SK-MEL-5 (cell line): ENCODE data around the gene DNMT3A. TPM values are rescaled to one million over a fixed set of nuclear protein-coding genes. Genes with fewer than 3 reads are reported as not detected.
"Not testable (repeated sequence)": the region's sequence is repeated elsewhere in the genome, so short reads cannot be mapped to it uniquely, and the experiment has no call there.

ENCODE experiments used
- DNase-seq: peaks from one replicate; pipeline ENCODE4 v3.0.0-alpha.2; 2016; ENCODE audit warnings: low read depth, low spot score
- in situ Hi-C: cut with HindIII; loops from 2 replicates; pipeline ENCODE4 v1.10.0; 2016; ENCODE audit warnings: low sequenced_read_pairs, high pct_unique_total_duplicates, low pct_unique_long_range_greater_than_20kb
- total RNA-seq: library from RNA; depleted of rRNA; stranded (reverse); fragments of >200 nt; shearing (Covaris generic); gene quantifications from 2 replicates; pipeline ENCODE4 v1.2.3, GENCODE V29; 2014

DNMT3A gene
- total RNA-seq, 1 experiment from 2014 or later = 11.8 TPM

DNA sequence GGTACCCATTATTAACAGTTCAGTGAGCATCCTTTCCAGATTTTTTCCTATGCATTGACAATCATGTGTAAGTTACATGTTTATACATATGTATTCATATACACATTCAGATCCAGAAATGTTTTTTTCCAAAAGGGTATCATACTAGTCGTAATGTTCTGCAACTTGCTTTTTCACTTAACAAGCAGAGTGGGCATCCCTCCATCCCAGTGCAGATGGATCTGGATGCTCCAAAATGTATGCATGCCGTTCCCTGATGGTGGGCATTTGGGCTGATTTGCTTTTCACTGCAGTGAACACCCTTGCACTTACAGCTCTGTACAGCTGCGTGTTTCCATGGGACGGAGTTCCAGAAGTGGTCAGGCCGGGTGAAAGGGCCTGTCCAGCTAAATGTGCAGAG, 57.0 kb downstream of the DNMT3A start:
- in situ Hi-C loops = no loop called here
- no peak for DNase-seq

- in situ Hi-C loops = no loop called here
- DNase-seq = no peak
These were observed 57.8 kb downstream of the DNMT3A start for GRCh38 chr2:25283921-25284320.

DNA sequence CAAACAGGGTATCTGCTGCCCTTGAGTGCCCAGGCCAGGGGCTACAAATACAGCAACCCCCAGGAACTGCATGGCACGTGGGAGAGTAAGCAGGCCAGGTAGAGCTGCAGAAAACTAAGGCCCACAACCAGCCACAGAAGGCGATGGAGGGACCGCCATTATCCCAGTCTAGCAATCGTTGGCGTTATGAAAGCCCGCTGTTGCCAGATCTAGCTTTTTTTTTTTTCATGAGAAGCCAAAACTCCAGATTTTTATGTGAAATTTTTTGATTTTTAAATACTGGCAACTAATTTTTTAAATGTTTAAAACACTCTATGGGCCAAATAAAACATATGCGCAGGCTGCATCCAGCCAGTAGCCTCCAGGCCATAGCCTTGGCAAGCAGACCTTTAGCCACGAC, 59.8 kb downstream of the DNMT3A start:
- no peak for DNase-seq
- in situ Hi-C loops = no loop called here

DNA sequence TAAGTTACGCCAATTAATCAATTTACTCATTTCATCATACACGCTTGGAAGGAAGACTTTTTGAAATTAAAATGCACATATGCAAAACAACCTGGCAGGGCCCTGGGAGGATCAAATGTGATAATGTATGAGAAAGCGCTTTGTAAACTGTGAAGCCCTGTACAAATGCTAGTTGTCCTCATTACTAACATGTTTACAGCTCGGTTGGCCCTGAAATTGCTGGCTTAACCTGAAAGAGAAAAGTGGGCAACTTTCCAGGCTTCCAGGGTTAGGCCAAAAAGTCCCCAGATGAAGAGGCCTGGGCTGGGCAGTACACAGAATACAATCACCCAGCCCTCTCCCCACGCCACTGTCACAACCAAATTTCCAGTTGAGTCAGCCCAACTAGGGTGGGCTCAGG, 60.2 kb downstream of the DNMT3A start:
- DNase-seq = no peak
- in situ Hi-C loops = no loop called here

- in situ Hi-C loops = no loop called here
These were observed 61.6 kb downstream of the DNMT3A start for GRCh38 chr2:25280051-25280687.

DNA sequence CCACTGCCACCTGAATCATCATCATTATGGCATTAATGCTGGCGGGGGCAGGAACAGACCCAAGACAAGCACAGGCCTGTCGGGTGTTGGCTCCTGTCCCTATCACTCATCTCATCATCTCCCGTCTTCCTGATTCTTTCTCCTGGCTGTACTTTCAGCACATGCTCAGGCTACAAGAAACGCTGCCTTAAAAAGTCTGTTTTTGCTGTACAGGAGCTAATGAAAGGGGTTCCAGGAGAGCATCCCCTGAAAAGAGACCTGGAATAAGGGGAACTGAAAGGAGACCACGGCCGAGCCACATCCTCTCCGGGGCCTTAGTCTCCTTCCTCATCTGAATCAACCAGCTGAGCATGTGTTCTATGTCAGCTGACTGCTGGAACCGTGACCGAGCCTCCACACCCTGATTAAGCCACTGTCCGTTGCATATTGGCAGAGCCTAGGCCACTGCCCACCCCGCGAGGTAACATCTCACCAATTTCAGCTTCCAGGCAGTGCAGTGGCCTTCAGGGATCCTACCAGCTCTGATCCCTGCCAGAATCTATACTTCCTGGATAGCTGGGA, 62.6 kb downstream of the DNMT3A start:
- DNase-seq = peak; percentile 22
- in situ Hi-C loops = no loop called here

More at GRCh38 chr2:25280051-25280687, 61.6 kb downstream of the DNMT3A start:
- DNase-seq = no peak

GRCh38 chr2:25276569-25277465, 64.9 kb downstream of the DNMT3A start:
- in situ Hi-C loops = no loop called here
- no peak for DNase-seq

DNA sequence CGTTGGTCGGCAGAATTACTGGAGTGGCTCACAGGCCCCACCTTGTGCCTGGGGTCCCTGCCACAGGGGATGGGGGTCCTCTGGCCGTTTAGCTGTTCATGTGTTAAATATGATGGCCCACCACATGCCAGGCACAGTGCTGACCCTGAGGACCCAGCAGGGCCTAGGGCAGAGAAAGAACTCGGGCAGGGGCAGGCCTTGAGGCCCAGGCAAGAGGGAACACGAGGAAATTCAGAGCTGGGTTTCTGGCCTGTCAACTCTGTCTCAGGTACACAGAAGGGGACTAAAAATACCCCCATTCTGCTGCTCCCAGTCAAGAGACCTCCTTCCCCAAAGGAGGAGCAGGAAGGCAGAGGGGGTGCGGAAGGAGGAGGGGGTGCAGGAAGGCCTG, 66.2 kb downstream of the DNMT3A start:
- in situ Hi-C loops = no loop called here
- no peak for DNase-seq

GRCh38 chr2:25274868-25275574, 66.7 kb downstream of the DNMT3A start:
- in situ Hi-C loops = no loop called here
- DNase-seq = no peak

GRCh38 chr2:25273985-25274535, 67.7 kb downstream of the DNMT3A start:
- DNase-seq = no peak
- in situ Hi-C loops = no loop called here

- DNase-seq, in situ Hi-C loops: not testable (repeated sequence)
These were observed 69.0 kb downstream of the DNMT3A start for GRCh38 chr2:25272705-25273104.

GRCh38 chr2:25270061-25270460, 71.7 kb downstream of the DNMT3A start:
- in situ Hi-C loops = no loop called here

DNA sequence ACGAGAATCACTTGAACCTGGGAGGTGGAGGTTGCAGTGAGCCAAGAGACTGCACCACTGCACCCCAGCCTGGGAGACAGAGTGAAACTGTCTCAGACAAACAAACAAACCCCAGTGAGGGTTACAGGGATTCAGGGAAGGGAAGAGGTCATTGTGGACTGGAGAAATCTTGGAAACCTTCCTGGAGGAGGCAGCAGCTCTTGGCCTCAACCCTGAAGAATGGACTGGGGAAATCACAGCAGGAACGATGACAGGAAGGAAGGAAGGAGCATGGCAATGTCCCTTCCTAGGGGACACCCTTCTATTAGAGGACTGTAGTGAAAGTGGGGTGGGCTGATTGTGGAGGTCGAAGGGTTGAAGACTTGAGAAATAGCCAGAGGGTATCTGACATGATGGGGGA, 72.5 kb downstream of the DNMT3A start:
- no peak for DNase-seq
- in situ Hi-C loops = no loop called here

More at GRCh38 chr2:25270061-25270460, 71.7 kb downstream of the DNMT3A start:
- no peak for DNase-seq

DNA sequence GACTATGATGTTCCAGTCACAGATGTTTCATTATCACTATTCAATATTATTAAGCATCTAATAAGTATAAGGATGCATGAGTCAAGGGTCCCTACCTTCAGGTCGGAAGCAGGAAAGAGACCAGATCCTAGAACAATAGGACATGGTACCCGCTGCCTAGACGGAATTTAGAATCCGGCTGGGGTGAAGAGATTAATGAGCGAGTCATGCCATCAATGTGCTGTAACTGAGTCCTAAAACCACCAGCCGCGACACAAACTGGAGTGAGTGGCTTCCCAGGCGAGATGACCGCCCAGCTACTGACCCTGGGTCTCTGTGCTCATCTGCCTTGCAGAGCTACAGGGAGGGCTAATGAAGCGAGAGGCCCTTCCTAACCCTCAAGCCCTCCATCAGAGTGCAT, 73.6 kb downstream of the DNMT3A start:
- in situ Hi-C loops = no loop called here
- DNase-seq = no peak

GRCh38 chr2:25266399-25266798, 75.3 kb downstream of the DNMT3A start:
- in situ Hi-C loops = no loop called here
- no peak for DNase-seq

GRCh38 chr2:25265802-25266201, 75.9 kb downstream of the DNMT3A start:
- in situ Hi-C loops = no loop called here
- DNase-seq = no peak

DNA sequence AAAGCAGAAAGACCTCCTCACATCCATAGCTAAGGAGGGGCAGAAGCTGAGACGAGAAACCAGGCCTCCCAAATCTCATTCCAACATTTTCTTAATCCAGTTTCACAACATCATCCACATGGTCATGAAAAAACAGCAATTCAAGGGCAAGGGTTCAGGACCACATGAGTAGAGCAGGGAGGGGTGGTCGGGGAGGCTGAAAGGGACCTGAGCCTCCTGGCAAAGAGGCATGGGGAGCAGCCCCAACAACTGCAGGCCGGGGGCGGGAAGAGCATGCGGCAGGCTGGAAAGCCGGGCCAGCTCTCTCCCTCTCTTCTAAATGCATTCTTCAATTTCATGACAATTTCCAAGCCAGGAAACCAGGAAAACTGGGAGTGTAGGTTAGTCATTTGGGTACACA, 76.7 kb downstream of the DNMT3A start:
- in situ Hi-C loops = no loop called here
- DNase-seq = no peak

DNA sequence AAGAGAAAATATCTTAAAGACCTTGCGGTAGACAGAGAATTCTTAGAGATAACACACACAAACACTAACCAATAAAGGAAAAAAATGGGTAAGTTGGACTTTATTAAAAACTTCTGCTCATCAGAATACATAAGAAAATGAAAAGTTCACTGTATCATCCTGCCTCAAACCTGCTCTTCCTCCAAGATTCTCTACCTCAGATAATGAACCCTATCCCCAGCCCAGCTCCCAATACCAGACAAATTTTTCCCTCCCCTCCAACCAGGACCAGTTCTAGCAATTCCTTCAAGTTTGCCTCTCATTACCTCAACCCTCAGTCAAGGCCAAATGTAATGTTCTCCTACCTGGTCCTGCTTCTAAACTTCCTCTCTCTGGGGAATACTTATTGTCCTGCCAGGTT, 79.4 kb downstream of the DNMT3A start:
- in situ Hi-C loops = no loop called here
- no peak for DNase-seq
